A549 (cell line): Measurements from ENCODE around the gene NFE2L2.

Experiments used
- CTCF ChIP-seq: fragments of >200 bp; sonication (Bioruptor Twin); formaldehyde crosslinking; IDR thresholded peaks from 3 replicates; pipeline ENCODE4 v1.5.1; 2016
- EP300 ChIP-seq, 2 experiments: fragments of >200 bp; sonication (Bioruptor Twin); formaldehyde crosslinking; IDR thresholded peaks; 2 replicates in 1 of 2; 3 replicates in 1 of 2; pipeline ENCODE4 v1.6.1; 2016 to 2017
- HOXB5 ChIP-seq: fragments of 250-450 bp; sonication (Bioruptor Pico); IDR thresholded peaks from 2 replicates; pipeline ENCODE4 v1.5.0; 2020; ENCODE audit warnings: mild to moderate bottlenecking, moderate library complexity
- MAX ChIP-seq: IDR thresholded peaks from 2 replicates; pipeline ENCODE4 v1.6.1; 2012
- MYC ChIP-seq: IDR thresholded peaks from 2 replicates; pipeline ENCODE4 v1.6.1; 2012; ENCODE audit warnings: mild to moderate bottlenecking, inconsistent platforms, low read length, improper control_type of control experiment, borderline replicate concordance
- NR3C1 ChIP-seq: fragments of >200 bp; sonication (Bioruptor Twin); formaldehyde crosslinking; IDR thresholded peaks from 3 replicates; pipeline ENCODE4 v1.6.1; 2017
- PBX3 ChIP-seq: IDR thresholded peaks from 2 replicates; pipeline ENCODE4 v1.6.1; 2012
- POLR2AphosphoS2 ChIP-seq: conservative IDR thresholded peaks from 2 replicates; pipeline ENCODE4 v1.6.1; 2012; ENCODE audit warnings: low read length, improper control_type of control experiment, inconsistent platforms
- REST ChIP-seq: fragments of 200-600 bp; sonication (generic); IDR thresholded peaks from 2 replicates; pipeline ENCODE4 v1.6.1; 2016; ENCODE audit warnings: antibody characterized with exemption, mild to moderate bottlenecking, moderate library complexity
- SREBF2 ChIP-seq: fragments of 450-650 bp; IDR thresholded peaks from 2 replicates; pipeline ENCODE4 v1.6.1; 2014; ENCODE audit warnings: mild to moderate bottlenecking, moderate library complexity
- USF2 ChIP-seq: fragments of 450-650 bp; IDR thresholded peaks from 2 replicates; pipeline ENCODE4 v1.6.1; 2014; ENCODE audit warnings: antibody characterized with exemption
- ZC3H11A ChIP-seq: fragments of 450-650 bp; IDR thresholded peaks from 2 replicates; pipeline ENCODE4 v1.6.1; 2014; ENCODE audit warnings: antibody characterized with exemption, mild to moderate bottlenecking

GRCh38 chr2:177291701-177292100 is 27.2 kb upstream of the NFE2L2 start:
- TF ChIP-seq PBX3 (no peak), CTCF (no peak), POLR2AphosphoS2 (no peak), USF2 (no peak), MYC (no peak), ZC3H11A (no peak), NR3C1 (no peak), EP300 (IDR thresholded peaks at IDR 0.05) (no peak), SREBF2 (no peak), HOXB5 (CRISPR knock-in tag) (no peak), MAX (no peak), REST (no peak)
